CD14-positive monocyte (primary cell): ENCODE data around the gene UBC. TPM values are rescaled to one million over a fixed set of nuclear protein-coding genes. Genes with fewer than 3 reads are reported as not detected.

ENCODE experiments used
- DNase-seq, 3 donors: peaks; one replicate each; pipeline ENCODE4 v3.0.0-alpha.2; 2011 to 2022
- H2AFZ ChIP-seq: 2 replicates; pipeline ENCODE4 v1.6.0; 2012; ENCODE audit warnings: mild to moderate bottlenecking, low read depth, low read length, inconsistent platforms; ENCODE audit not compliant: insufficient read depth, poor library complexity, severe bottlenecking
- H3K27ac ChIP-seq, 2 donors: 1 replicate in 1 of 2; 2 replicates in 1 of 2; pipeline ENCODE4 v1.5.1; 2012 to 2013; ENCODE audit warnings: low read length in 2 of 2, control low read depth in 1 of 2, inconsistent platforms in 1 of 2, low read depth in 1 of 2, mild to moderate bottlenecking in 1 of 2
- H3K27me3 ChIP-seq, 2 donors: one replicate each; pipeline versions ENCODE4 v1.6.0 to v1.6.1; 2011 to 2013; ENCODE audit warnings: low read length in 2 of 2; ENCODE audit not compliant: control insufficient read depth in 2 of 2, insufficient read depth in 2 of 2
- H3K36me3 ChIP-seq, 2 donors: replicated peaks in 1 of 2; 1 replicate in 1 of 2; 2 replicates in 1 of 2; pipeline versions ENCODE4 v1.5.1 to v1.6.1; 2012 to 2013; ENCODE audit warnings: low read length in 2 of 2, control low read depth in 1 of 2, inconsistent platforms in 1 of 2, mild to moderate bottlenecking in 1 of 2; ENCODE audit not compliant: insufficient read depth in 2 of 2, control insufficient read depth in 1 of 2
- H3K4me1 ChIP-seq, 2 donors: 1 replicate in 1 of 2; 2 replicates in 1 of 2; pipeline versions ENCODE4 v1.5.1 to v1.6.1; 2012 to 2013; ENCODE audit warnings: low read length in 2 of 2, control low read depth in 1 of 2, inconsistent platforms in 1 of 2, mild to moderate bottlenecking in 1 of 2, moderate library complexity in 1 of 2; ENCODE audit not compliant: insufficient read depth in 2 of 2, control insufficient read depth in 1 of 2
- H3K4me2 ChIP-seq: replicated peaks from 2 replicates; pipeline ENCODE3; 2012; ENCODE audit warnings: low read length, moderate library complexity, mild to moderate bottlenecking; ENCODE audit not compliant: poor library complexity, severe bottlenecking; ENCODE audit errors: extremely low read depth
- H3K4me3 ChIP-seq, 3 experiments: fragments of 200-600 bp in 1 of 3; sonication (generic) in 1 of 3; replicated peaks in 1 of 3; 1 replicate in 2 of 3; 2 replicates in 1 of 3; pipeline ENCODE4 v1.5.1; 2011 to 2013; ENCODE audit warnings: low read length in 3 of 3, mild to moderate bottlenecking in 3 of 3, control low read depth in 2 of 3, low read depth in 2 of 3, inconsistent platforms in 1 of 3, moderate library complexity in 1 of 3
- H3K79me2 ChIP-seq: 2 replicates; pipeline ENCODE4 v1.6.0; 2012; ENCODE audit warnings: mild to moderate bottlenecking, control low read depth, inconsistent platforms, low read length, moderate library complexity; ENCODE audit not compliant: insufficient read depth
- H3K9ac ChIP-seq: 2 replicates; pipeline ENCODE4 v1.6.0; 2017; ENCODE audit warnings: low read length, mild to moderate bottlenecking; ENCODE audit not compliant: insufficient read depth, poor library complexity, severe bottlenecking
- H3K9me3 ChIP-seq, 2 donors: replicated peaks in 1 of 2; 1 replicate in 1 of 2; 2 replicates in 1 of 2; pipeline versions ENCODE4 v1.5.1 to v1.6.1; 2012 to 2013; ENCODE audit warnings: low read length in 2 of 2, control low read depth in 1 of 2; ENCODE audit not compliant: control insufficient read depth in 1 of 2, insufficient read depth in 1 of 2
- H4K20me1 ChIP-seq: 2 replicates; pipeline ENCODE4 v1.6.0; 2012; ENCODE audit warnings: mild to moderate bottlenecking, low read length, control low read depth, moderate library complexity; ENCODE audit not compliant: insufficient read depth
- H3K27ac Mint-ChIP-seq, 7 donors: one replicate each; pipeline ENCODE4 v1.8.0; 2020; ENCODE audit warnings: mild to moderate bottlenecking in 7 of 7, mixed read lengths in 7 of 7, moderate library complexity in 6 of 7, inconsistent platforms in 2 of 7
- H3K27me3 Mint-ChIP-seq, 3 donors: one replicate each; pipeline ENCODE4 v1.8.0; 2021 to 2022; ENCODE audit warnings: low read depth in 3 of 3, mild to moderate bottlenecking in 3 of 3, mixed read lengths in 3 of 3, moderate library complexity in 3 of 3, inconsistent platforms in 1 of 3
- H3K36me3 Mint-ChIP-seq, 2 donors: one replicate each; pipeline ENCODE4 v1.8.0; 2020; ENCODE audit warnings: mixed read lengths in 2 of 2, inconsistent platforms in 1 of 2, mild to moderate bottlenecking in 1 of 2
- H3K4me1 Mint-ChIP-seq: one replicate; pipeline ENCODE4 v1.8.0; 2020; ENCODE audit warnings: mild to moderate bottlenecking, mixed read lengths
- H3K4me3 Mint-ChIP-seq, 2 donors: one replicate each; pipeline ENCODE4 v1.8.0; 2020; ENCODE audit warnings: mild to moderate bottlenecking in 2 of 2, mixed read lengths in 2 of 2, moderate library complexity in 1 of 2
- H3K9me3 Mint-ChIP-seq, 7 donors: one replicate each; pipeline ENCODE4 v1.8.0; 2020 to 2022; ENCODE audit warnings: mixed read lengths in 7 of 7, mild to moderate bottlenecking in 6 of 7, moderate library complexity in 6 of 7, inconsistent platforms in 2 of 7
- CTCF ChIP-seq: fragments of 200-600 bp; IDR thresholded peaks from one replicate; pipeline ENCODE4 v1.8.0; 2022; ENCODE audit warnings: antibody characterized with exemption, mild to moderate bottlenecking
- WGBS: methylation state at CpG from one replicate; pipeline ENCODE4 v1.1.5; 2013; ENCODE audit warnings: missing lambda C conversion rate; ENCODE audit not compliant: insufficient coverage; 5-methylcytosine and 5-hydroxymethylcytosine counted together
- intact Hi-C, 2 donors: fragments of 100-400 bp; cut with micrococcal nuclease; formaldehyde crosslinking; loops; one replicate each; pipeline versions ENCODE4 v1.15.0 to v1.15.1; 2023
- polyA plus RNA-seq, 3 donors: library from polyadenylated mRNA; depleted of rRNA in 1 of 3; unstranded in 2 of 3; stranded (reverse) in 1 of 3; fragments of 300-500 nt in 2 of 3; fragments of >200 nt in 1 of 3; fragmentation: Illumina TruSeq in 2 of 3; gene quantifications; 1 replicate in 2 of 3; 2 replicates in 1 of 3; pipeline ENCODE4 v1.2.3, GENCODE V29; 2012 to 2021

The UBC gene
- polyA plus RNA-seq, 3 donors = 969 to 11,097 (median 1,385) TPM

GRCh38 chr12:124949779-124950728, 35.6 kb upstream of the UBC start:
- no peaks in the 10 kb centered on the region for H3K9me3 ChIP-seq
- H3K9ac ChIP-seq = no peak overlapping the region
- 95% methylated on average over 47 of the region's 47 CpGs for WGBS
- H3K4me3 ChIP-seq = no peak overlapping the region
- H3K4me1 Mint-ChIP-seq = peaks cover 18% of the 10 kb centered on the region
- no peaks in the 10 kb centered on the region for H3K79me2 ChIP-seq
- no peaks in the 10 kb centered on the region for H3K9me3 Mint-ChIP-seq
- H3K27me3 Mint-ChIP-seq = peaks cover 0 to 2% (median 0%) of the 10 kb centered on the region in 3 donors
- DNase-seq = no peak
- no peak overlapping the region for H3K4me3 Mint-ChIP-seq
- H3K4me2 ChIP-seq = no peak overlapping the region
- H2AFZ ChIP-seq = no peak overlapping the region
- peaks cover 17 to 18% of the 10 kb centered on the region in 2 donors for H3K4me1 ChIP-seq
- H3K27ac ChIP-seq = no peak overlapping the region
- peak overlapping the region in 1 of 7 donors; percentile 24 for H3K27ac Mint-ChIP-seq
- TF ChIP-seq CTCF = no peak
- peaks cover 69 to 78% of the 10 kb centered on the region in 2 donors for H3K36me3 ChIP-seq
- no peaks in the 10 kb centered on the region for H4K20me1 ChIP-seq
- H3K36me3 Mint-ChIP-seq = peaks cover 57 to 84% of the 10 kb centered on the region in 2 donors
- intact Hi-C loops = no loop called here
- H3K27me3 ChIP-seq = no peaks in the 10 kb centered on the region

GRCh38 chr12:124949066-124949465, 34.6 kb upstream of the UBC start:
- no peak for TF ChIP-seq CTCF
- peaks cover 61 to 68% of the 10 kb centered on the region in 2 donors for H3K36me3 ChIP-seq
- WGBS = 98% methylated on average over 8 of the region's 12 CpGs

More at GRCh38 chr12:124949066-124949465, 34.6 kb upstream of the UBC start:
- Histone ChIP-seq H3K27ac (no peak overlapping the region), H3K9ac (no peak overlapping the region), H3K4me3 (no peak overlapping the region), H3K27me3 (no peaks in the 10 kb centered on the region), H3K4me2 (no peak overlapping the region), H3K4me1 (peaks cover 17 to 18% of the 10 kb centered on the region in 2 donors), H3K79me2 (no peaks in the 10 kb centered on the region), H4K20me1 (no peaks in the 10 kb centered on the region), H2AFZ (no peak overlapping the region), H3K9me3 (no peaks in the 10 kb centered on the region)
- Mint-ChIP-seq H3K4me3 (no peak overlapping the region), H3K27ac (no peak overlapping the region), H3K9me3 (no peaks in the 10 kb centered on the region), H3K36me3 (peaks cover 55 to 78% of the 10 kb centered on the region in 2 donors), H3K4me1 (peaks cover 18% of the 10 kb centered on the region), H3K27me3 (peaks cover 0 to 2% (median 0%) of the 10 kb centered on the region in 3 donors)
- intact Hi-C loops = no loop called here
- no peak for DNase-seq
